ENCODE data around the gene OTUB2.
"Not testable (repeated sequence)": the region's sequence is repeated elsewhere in the genome, so short reads cannot be mapped to it uniquely, and the experiment has no call there.

Gene OTUB2

GRCh38 chr14:94066089-94066676, 40.0 kb downstream of the OTUB2 start:
- 0 out of 2 replicates have a peak, but pooled peaks cover 3% of the 10 kb centered on the region for H4K20me1 ChIP-seq (ENCODE audit: insufficient read depth, low read length)
- no peak overlapping the region for H2AFZ ChIP-seq (ENCODE audit: low read length)
- no peaks in the 10 kb centered on the region for H3F3A ChIP-seq (ENCODE audit: insufficient read depth, low read length)
- no peak overlapping the region for H3K4me3 ChIP-seq (ENCODE audit: low read depth, low read length, poor library complexity, severe bottlenecking)
- no peak overlapping the region for H3K27ac ChIP-seq (ENCODE audit: low read depth, low read length, poor library complexity, severe bottlenecking)
- no peaks in the 10 kb centered on the region for H3K4me1 ChIP-seq (ENCODE audit: insufficient read depth, low read length, severe bottlenecking)
- H3K27me3 ChIP-seq (ENCODE audit: insufficient read depth, low read length): no peaks in the 10 kb centered on the region
- H3K9me3 ChIP-seq (ENCODE audit: low read length): peaks cover 12% of the 10 kb centered on the region; the same call in 1 of the 2 replicates
- no peaks in the 10 kb centered on the region for H3K9me2 ChIP-seq (ENCODE audit: low read depth, low read length)
- TF ChIP-seq CTCF (IDR thresholded peaks at IDR 0.05; ENCODE audit: low read length): no peak
- TF ChIP-seq EZH2 (IDR thresholded peaks at IDR 0.05; ENCODE audit: borderline replicate concordance, low read length): no peak
- no peak overlapping the region for H3K9ac ChIP-seq (ENCODE audit: low read length)
- peaks cover 79% of the 10 kb centered on the region for H3K79me2 ChIP-seq (ENCODE audit: insufficient read depth, low read length)
- no peak overlapping the region for H3K4me2 ChIP-seq (ENCODE audit: low read length)
- H3K36me3 ChIP-seq (ENCODE audit: insufficient read depth, low read length): peaks cover 55% of the 10 kb centered on the region

- not testable (repeated sequence) for H3K9me2 ChIP-seq (ENCODE audit: low read depth, low read length); H3F3A ChIP-seq (ENCODE audit: insufficient read depth, low read length); H4K20me1 ChIP-seq (ENCODE audit: insufficient read depth, low read length); H3K4me3 ChIP-seq (ENCODE audit: low read depth, low read length, poor library complexity, severe bottlenecking); H3K4me2 ChIP-seq (ENCODE audit: low read length); H3K9ac ChIP-seq (ENCODE audit: low read length); H3K4me1 ChIP-seq (ENCODE audit: insufficient read depth, low read length, severe bottlenecking); H3K27me3 ChIP-seq (ENCODE audit: insufficient read depth, low read length); H3K27ac ChIP-seq (ENCODE audit: low read depth, low read length, poor library complexity, severe bottlenecking); H2AFZ ChIP-seq (ENCODE audit: low read length)
- H3K36me3 ChIP-seq (ENCODE audit: insufficient read depth, low read length): peaks cover 58% of the 10 kb centered on the region
- H3K9me3 ChIP-seq (ENCODE audit: low read length): peaks cover 28% of the 10 kb centered on the region
- peaks cover 98% of the 10 kb centered on the region for H3K79me2 ChIP-seq (ENCODE audit: insufficient read depth, low read length)
Measured at GRCh38 chr14:94072076-94072475, 45.9 kb downstream of the OTUB2 start.

- peaks cover 24% of the 10 kb centered on the region for H3K4me1 ChIP-seq (ENCODE audit: insufficient read depth, low read length, severe bottlenecking)
- H4K20me1 ChIP-seq (ENCODE audit: insufficient read depth, low read length): no peaks in the 10 kb centered on the region
Measured at GRCh38 chr14:94074534-94074933, 48.4 kb downstream of the OTUB2 start.

More at GRCh38 chr14:94074534-94074933, 48.4 kb downstream of the OTUB2 start:
- Histone ChIP-seq H3K79me2 (ENCODE audit: insufficient read depth, low read length) (peaks cover 98% of the 10 kb centered on the region), H3K36me3 (ENCODE audit: insufficient read depth, low read length) (peaks cover 74% of the 10 kb centered on the region), H3K9me3 (ENCODE audit: low read length) (peaks cover 24% of the 10 kb centered on the region), H3K27me3 (ENCODE audit: insufficient read depth, low read length) (no peaks in the 10 kb centered on the region), H3K9ac (ENCODE audit: low read length) (no peak overlapping the region), H3K9me2 (ENCODE audit: low read depth, low read length) (no peaks in the 10 kb centered on the region), H3K27ac (ENCODE audit: low read depth, low read length, poor library complexity, severe bottlenecking) (no peak overlapping the region), H2AFZ (ENCODE audit: low read length) (no peak overlapping the region), H3K4me2 (ENCODE audit: low read length) (no peak overlapping the region), H3K4me3 (ENCODE audit: low read depth, low read length, poor library complexity, severe bottlenecking) (no peak overlapping the region), H3F3A (ENCODE audit: insufficient read depth, low read length) (peaks cover 4% of the 10 kb centered on the region; the same call in 1 of the 2 replicates)
- TF ChIP-seq CTCF (IDR thresholded peaks at IDR 0.05; ENCODE audit: low read length): no peak
- TF ChIP-seq EZH2 (IDR thresholded peaks at IDR 0.05; ENCODE audit: borderline replicate concordance, low read length): no peak
